Activated T-helper 17 cell treated with anti-CD3 and anti-CD28 coated beads, Interleukin-2, amount 50 U/mL, for 72 hours (primary cell): ENCODE data around the gene INTS14. TPM values are rescaled to one million over a fixed set of nuclear protein-coding genes. Genes with fewer than 3 reads are reported as not detected.

Source experiments
- ATAC-seq: fragments of 150-1000 bp; cut with Tn5 transposase; replicated peaks from 2 replicates; pipeline ENCODE4 v1.10.0; 2021; ENCODE audit warnings: mild to moderate bottlenecking, moderate library complexity
- H3K27ac Mint-ChIP-seq: one replicate; pipeline ENCODE4 v1.8.0; 2022; ENCODE audit warnings: mixed read lengths
- H3K27me3 Mint-ChIP-seq: one replicate; pipeline ENCODE4 v1.8.0; 2022; ENCODE audit warnings: mixed read lengths
- H3K36me3 Mint-ChIP-seq: one replicate; pipeline ENCODE4 v1.8.0; 2022; ENCODE audit warnings: low read depth, mild to moderate bottlenecking, mixed read lengths
- H3K4me1 Mint-ChIP-seq: one replicate; pipeline ENCODE4 v1.8.0; 2022; ENCODE audit warnings: mixed read lengths
- H3K4me3 Mint-ChIP-seq: one replicate; pipeline ENCODE4 v1.8.0; 2022; ENCODE audit warnings: mild to moderate bottlenecking, mixed read lengths
- H3K9me3 Mint-ChIP-seq: one replicate; pipeline ENCODE4 v1.8.0; 2022; ENCODE audit warnings: mixed read lengths
- total RNA-seq, 2 donors: library from RNA; stranded (reverse); gene quantifications; one replicate each; pipeline ENCODE4 v1.2.3, GENCODE V29; 2022

The INTS14 gene
- total RNA-seq, result 10 to 100 TPM; 40.0 to 77.6 TPM

DNA sequence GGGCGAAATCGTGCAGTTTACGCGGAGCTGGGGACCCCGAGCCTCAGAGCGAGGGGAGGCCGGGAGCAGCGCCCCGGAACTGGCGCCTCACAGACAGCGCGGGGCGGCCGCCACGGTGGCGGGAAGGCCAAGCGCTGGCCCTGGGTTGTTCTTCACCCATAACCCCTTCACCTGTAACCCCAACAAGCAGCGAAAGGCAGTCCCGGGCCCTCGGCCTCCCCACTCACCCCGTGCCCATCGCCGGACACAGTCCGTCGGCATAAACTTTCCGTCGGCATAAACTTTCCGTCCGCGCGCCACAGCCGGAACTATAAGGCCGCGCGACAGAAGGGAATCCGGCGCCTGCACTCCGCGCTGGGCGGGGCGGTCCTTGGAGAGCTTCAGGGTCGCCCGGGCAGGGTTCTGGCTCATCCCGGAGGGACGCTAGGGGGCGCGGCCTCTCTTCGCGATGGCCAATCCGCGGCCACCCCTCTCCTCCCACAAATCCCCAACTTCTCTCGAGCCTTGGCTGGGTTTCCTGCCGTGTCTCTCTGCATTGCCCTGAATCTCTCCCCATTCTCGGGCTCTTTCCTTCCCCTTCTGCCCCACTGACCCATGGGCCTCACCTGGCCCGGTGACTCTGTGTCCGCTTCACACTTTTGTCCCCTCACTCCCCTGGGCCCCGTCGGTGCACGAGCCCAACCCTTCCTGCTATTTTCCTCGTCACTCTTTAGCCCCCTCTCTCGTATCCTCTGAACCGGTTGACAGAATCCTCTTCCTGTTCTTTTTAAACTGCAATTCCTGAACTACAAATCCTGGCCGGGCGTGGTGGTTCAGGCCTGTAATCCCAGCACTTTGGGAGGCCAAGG lies at the start of gene INTS14:
INTS14 (minus strand) TSS at position 261 of the 848 bp plus-strand sequence. CDS start 3,751 bp downstream, outside the sequence.
- peak; percentile 99 for ATAC-seq
- Mint-ChIP-seq H3K27ac (peak within 1 kb of the TSS; percentile 98), H3K4me1 (peaks cover 13% of the 10 kb centered on the region), H3K4me3 (peak within 1 kb of the TSS; percentile 97), H3K9me3 (no peaks in the 10 kb centered on the region), H3K27me3 (no peaks in the 10 kb centered on the region), H3K36me3 (peaks cover 13% of the 10 kb centered on the region)

DNA sequence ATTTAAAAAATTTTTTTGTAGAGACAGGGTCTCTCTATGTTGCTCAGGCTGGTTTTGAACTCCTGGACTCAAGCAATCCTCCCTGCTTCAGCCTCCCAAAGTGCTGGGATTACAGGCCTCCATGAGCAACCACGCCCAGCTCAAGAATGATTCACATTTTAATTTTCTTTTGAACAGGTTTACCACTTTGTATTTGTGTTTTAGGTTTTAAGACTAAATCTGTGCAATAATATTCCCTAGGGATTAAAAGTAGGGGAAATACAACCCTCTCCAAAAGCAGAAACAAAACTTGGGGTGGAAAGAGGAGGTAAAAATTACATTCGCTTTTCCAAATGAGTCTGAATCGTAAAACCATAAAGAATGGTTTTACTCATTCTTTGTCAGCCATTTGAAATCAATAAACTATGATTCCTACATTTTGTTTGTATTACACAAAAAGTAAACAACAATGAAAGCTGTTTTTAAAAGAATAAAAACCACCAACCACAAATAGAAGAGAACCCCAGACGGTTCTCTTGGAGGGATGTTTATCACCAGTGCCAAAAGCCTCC lies 48.6 kb upstream of the INTS14 start:
- H3K36me3 Mint-ChIP-seq, result peaks cover 93% of the 10 kb centered on the region
- no peaks in the 10 kb centered on the region for H3K9me3 Mint-ChIP-seq
- H3K4me3 Mint-ChIP-seq, result no peak overlapping the region
- H3K4me1 Mint-ChIP-seq, result no peaks in the 10 kb centered on the region
- H3K27me3 Mint-ChIP-seq, result no peaks in the 10 kb centered on the region
- no peak for ATAC-seq
- H3K27ac Mint-ChIP-seq, result no peak overlapping the region

DNA sequence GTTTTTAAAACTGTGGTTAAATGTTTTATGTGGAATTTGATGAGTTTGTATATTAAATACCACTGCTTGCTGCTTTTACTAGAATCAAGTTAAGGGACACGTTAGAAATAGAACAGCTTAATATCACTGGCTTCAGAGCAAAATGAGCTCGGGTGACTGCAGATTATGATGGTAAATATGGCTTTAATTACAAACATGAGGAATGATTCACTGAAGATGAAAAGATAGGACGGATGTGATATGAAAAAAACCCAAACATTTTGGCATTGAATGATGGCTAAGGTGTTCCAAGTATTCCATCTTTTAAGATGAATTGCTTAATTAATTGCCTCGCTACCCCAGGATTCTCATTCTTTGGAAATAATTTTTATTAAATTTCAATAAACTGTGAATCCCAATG lies 44.5 kb upstream of the INTS14 start:
- H3K27me3 Mint-ChIP-seq, result no peaks in the 10 kb centered on the region
- H3K27ac Mint-ChIP-seq, result no peak overlapping the region
- peaks cover 2% of the 10 kb centered on the region for H3K4me1 Mint-ChIP-seq
- ATAC-seq, result no peak
- H3K36me3 Mint-ChIP-seq, result peaks cover 86% of the 10 kb centered on the region
- H3K4me3 Mint-ChIP-seq, result no peak overlapping the region
- H3K9me3 Mint-ChIP-seq, result no peaks in the 10 kb centered on the region

DNA sequence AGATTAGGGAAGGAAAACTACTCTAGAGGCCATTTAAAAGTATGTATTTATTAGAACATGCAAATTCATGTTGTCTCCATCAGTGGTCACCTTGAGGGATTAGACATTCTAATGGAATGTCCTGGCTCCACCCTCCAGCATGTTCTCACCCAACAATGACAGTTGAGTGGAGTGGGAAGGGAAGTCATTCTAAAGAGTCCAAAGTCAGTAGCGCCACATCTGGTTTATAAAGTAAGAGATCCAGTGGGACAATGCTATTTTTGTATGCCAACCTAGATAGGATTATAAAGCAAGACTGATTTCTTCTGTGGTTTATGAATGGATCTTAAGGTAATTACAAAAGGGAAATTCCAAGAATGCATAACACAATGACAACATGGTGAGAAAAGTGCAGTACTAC lies 44.1 kb upstream of the INTS14 start:
- Mint-ChIP-seq H3K27me3 (no peaks in the 10 kb centered on the region), H3K4me1 (peaks cover 6% of the 10 kb centered on the region), H3K27ac (no peak overlapping the region), H3K4me3 (no peak overlapping the region), H3K36me3 (peaks cover 82% of the 10 kb centered on the region), H3K9me3 (no peaks in the 10 kb centered on the region)
- no peak for ATAC-seq

DNA sequence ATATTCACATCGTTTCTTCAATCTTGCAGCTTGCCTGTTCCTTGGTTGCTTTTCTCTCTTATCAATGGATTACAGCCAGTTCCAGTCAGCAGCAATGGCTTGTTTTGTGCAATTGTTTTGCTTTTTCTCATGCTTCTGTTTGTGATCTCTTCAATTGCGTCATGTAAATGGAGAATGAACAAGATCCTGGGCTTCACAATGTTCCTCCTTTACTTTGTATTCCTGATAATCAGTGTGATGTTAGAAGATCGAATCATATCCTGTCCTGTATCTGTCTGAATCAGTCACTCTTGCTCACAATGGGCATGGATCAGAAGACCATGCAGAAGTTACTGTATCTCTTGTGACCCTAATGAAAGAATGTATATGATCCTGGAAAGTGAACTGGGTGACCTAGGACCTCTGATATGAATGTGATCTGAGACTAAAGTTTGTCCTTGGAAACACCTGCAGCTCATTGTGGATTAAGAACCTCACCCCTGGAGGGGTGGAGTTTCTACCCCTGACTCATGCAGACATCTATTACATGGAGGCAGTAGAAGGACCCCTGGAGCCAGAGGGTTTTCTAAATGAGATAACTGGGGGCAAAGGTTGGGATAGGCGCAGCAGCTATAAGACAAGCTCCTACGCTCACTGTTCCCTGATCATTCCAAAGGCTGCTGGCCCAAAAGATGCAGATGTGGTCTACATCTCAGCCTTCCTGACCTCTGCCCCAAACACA lies 43.0 kb upstream of the INTS14 start:
- Mint-ChIP-seq H3K4me3 (no peak overlapping the region), H3K9me3 (no peaks in the 10 kb centered on the region), H3K36me3 (peaks cover 72% of the 10 kb centered on the region), H3K4me1 (peaks cover 6% of the 10 kb centered on the region), H3K27ac (peak overlapping the region; percentile 15), H3K27me3 (no peaks in the 10 kb centered on the region)
- ATAC-seq, result no peak

DNA sequence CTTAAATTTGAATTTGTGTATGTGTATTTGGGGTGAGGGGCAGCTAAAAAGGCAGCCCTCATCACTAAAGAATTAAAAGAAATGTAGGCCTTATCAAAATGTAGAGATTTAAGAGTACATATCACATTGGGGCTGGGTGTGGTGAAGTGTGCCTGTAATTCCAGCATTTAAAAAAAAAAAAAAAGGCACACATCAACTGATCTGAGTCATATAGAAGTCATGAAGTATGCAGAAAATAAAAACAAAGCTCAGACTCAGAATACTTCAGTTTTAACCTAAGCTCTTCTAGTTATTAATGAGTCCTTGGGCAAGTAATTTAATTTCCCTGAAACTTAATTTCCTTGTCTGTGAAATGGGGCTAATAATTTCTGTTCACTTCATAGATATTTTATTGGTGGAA lies 42.4 kb upstream of the INTS14 start:
- no peaks in the 10 kb centered on the region for H3K27me3 Mint-ChIP-seq
- peak overlapping the region; percentile 15 for H3K27ac Mint-ChIP-seq
- no peaks in the 10 kb centered on the region for H3K9me3 Mint-ChIP-seq
- ATAC-seq, result no peak
- peaks cover 65% of the 10 kb centered on the region for H3K36me3 Mint-ChIP-seq
- no peak overlapping the region for H3K4me3 Mint-ChIP-seq
- peaks cover 6% of the 10 kb centered on the region for H3K4me1 Mint-ChIP-seq

DNA sequence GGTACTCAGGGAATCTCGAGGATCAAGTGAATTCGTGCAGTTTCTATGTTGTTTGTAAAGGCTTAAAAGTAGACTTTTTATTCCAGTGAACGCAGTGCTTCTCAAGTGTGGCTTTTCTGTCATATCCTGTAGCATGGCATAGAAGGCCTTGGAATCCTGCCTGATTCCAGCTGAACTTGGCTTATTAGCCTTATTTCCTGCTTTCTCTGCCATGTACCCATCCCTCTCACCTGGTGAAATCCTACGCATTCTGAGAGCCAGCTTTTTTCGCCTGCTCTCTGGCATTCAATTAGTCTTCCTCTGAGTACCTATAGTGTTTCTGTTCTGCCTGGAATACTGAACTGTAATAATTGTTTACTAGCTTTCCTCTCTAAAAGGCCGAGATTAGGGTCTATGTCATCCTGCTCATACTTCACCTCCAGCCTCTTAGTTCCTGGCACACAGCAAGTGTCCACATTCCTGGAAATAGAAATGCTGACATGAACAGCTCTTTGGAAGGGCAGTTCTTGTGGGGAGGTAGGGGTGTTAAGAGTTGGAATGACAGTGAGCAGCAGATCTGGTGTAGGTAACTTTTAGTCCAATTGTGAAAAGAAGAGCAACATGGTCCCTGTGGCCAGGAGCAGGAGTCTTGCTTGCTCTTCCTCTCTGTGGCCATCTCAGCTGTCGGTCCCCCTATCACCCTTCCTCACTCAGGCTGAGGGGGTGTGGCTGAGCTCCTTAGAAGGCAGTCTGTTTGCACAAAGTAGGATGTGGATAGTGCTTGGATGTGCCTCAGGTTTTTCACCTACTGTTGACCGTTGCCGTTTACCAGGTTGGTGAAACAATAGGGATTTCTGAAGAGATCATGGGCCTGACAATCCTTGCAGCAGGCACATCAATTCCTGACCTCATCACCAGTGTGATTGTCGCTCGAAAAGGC lies 41.2 kb upstream of the INTS14 start:
- no peaks in the 10 kb centered on the region for H3K27me3 Mint-ChIP-seq
- peaks cover 53% of the 10 kb centered on the region for H3K36me3 Mint-ChIP-seq
- no peak overlapping the region for H3K4me3 Mint-ChIP-seq
- H3K27ac Mint-ChIP-seq, result peak overlapping the region; percentile 34
- peaks cover 6% of the 10 kb centered on the region for H3K4me1 Mint-ChIP-seq
- ATAC-seq, result no peak
- H3K9me3 Mint-ChIP-seq, result no peaks in the 10 kb centered on the region

DNA sequence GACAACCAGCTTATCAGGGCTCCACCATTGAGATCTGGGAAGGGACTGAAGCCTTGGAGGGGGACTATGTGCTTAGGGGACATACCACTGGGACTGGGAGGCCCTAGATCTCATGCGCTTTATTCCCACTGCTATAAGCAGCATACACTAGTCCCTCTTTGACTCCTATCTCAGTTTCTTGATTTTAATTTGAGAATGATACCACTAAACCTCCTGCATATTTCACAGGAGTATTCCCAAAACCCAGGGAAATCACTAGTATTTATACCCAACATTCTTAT lies 40.1 kb upstream of the INTS14 start:
- no peaks in the 10 kb centered on the region for H3K27me3 Mint-ChIP-seq
- no peaks in the 10 kb centered on the region for H3K9me3 Mint-ChIP-seq
- peaks cover 6% of the 10 kb centered on the region for H3K4me1 Mint-ChIP-seq
- no peak for ATAC-seq
- H3K4me3 Mint-ChIP-seq, result no peak overlapping the region
- no peak overlapping the region for H3K27ac Mint-ChIP-seq
- peaks cover 42% of the 10 kb centered on the region for H3K36me3 Mint-ChIP-seq

DNA sequence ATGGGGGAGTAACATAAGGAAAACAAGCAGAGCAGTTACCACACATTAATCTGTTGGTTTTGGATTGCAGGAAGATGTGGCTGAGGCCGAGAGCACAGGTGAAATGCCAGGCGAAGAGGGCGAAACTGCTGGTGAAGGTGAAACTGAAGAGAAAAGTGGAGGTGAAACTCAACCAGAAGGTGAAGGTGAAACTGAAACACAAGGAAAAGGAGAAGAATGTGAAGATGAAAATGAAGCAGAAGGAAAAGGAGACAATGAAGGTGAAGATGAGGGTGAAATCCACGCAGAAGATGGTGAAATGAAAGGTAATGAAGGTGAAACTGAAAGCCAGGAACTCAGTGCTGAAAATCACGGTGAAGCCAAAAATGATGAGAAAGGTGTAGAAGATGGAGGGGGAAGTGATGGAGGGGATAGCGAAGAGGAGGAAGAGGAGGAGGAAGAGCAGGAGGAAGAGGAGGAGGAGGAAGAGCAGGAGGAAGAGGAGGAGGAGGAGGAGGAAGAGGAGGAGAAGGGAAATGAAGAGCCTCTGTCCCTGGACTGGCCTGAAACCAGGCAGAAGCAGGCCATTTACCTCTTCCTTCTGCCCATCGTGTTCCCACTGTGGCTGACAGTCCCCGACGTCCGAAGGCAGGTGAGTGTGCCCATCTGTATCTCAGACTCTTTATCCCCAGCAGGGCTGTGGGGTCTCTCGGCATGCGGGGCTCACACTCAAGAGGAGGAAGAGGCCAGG lies 39.5 kb upstream of the INTS14 start:
- H3K4me1 Mint-ChIP-seq, result peaks cover 6% of the 10 kb centered on the region
- no peaks in the 10 kb centered on the region for H3K27me3 Mint-ChIP-seq
- ATAC-seq, result no peak
- peak overlapping the region; percentile 54 for H3K27ac Mint-ChIP-seq
- H3K36me3 Mint-ChIP-seq, result peaks cover 37% of the 10 kb centered on the region
- no peaks in the 10 kb centered on the region for H3K9me3 Mint-ChIP-seq
- H3K4me3 Mint-ChIP-seq, result peak overlapping the region; percentile 13

DNA sequence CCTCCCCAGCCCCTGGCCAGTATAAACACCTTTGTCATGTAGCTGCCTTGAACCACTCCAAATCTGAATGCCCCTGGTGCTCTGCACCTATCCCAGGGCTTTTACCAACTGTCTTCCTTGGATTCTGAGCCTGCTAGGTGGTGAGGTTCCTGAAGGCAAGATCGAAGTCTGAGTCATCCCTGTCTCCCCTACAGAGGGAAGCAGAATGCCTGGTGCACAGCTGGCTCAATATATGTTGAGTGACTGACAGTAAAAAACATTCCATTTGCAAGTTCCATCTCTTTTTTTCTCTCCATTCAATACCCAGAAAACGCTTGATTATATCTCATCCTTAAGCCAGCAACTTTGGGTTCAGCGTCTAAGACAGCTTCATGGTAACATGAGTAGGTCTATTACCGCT lies 35.6 kb upstream of the INTS14 start:
- Mint-ChIP-seq H3K27me3 (no peaks in the 10 kb centered on the region), H3K4me3 (no peak overlapping the region), H3K9me3 (no peaks in the 10 kb centered on the region), H3K4me1 (peaks cover 6% of the 10 kb centered on the region), H3K27ac (no peak overlapping the region), H3K36me3 (no peaks in the 10 kb centered on the region)
- ATAC-seq, result no peak

DNA sequence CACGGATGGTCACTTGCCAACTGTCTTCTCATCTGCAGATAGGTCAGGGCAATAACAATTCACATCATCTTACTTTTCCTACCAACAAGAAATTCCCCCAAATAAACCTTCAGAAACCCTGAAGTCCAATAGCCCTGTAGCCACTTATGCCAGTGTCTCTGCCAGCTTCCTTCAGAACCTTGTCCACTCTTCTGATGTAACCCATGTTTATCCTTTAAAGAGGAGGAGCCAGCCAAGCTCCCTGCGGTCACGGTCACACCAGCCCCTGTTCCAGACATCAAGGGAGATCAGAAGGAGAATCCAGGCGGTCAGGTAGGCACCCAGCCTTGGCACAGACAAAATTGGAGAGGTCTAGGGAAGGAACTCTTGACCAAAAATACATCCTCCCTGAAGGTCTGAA lies 34.5 kb upstream of the INTS14 start:
- Mint-ChIP-seq H3K9me3 (no peaks in the 10 kb centered on the region), H3K36me3 (no peaks in the 10 kb centered on the region), H3K27me3 (no peaks in the 10 kb centered on the region), H3K4me3 (no peak overlapping the region), H3K27ac (peak overlapping the region; percentile 15), H3K4me1 (peaks cover 3% of the 10 kb centered on the region)
- no peak for ATAC-seq

DNA sequence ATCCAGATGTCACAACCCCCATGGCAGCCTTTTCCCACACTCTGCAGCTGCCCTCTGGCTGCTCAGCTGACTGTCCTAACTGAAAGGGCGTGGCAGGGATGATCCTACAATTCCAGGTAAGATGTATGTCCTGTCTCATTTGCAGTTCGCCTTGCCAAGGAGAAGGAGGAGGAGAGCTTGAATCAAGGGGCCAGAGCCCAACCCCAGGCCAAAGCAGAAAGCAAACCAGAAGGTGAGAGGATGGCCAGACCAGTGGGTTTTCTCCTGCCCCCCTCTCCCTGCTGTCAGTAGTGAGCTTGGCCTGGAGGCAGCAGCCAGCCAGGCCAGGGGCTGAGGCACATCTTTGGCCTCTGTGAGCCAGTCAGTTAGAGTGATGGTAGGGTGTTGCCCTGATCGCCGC lies 33.4 kb upstream of the INTS14 start:
- Mint-ChIP-seq H3K4me3 (no peak overlapping the region), H3K9me3 (no peaks in the 10 kb centered on the region), H3K27me3 (no peaks in the 10 kb centered on the region), H3K36me3 (no peaks in the 10 kb centered on the region), H3K27ac (no peak overlapping the region), H3K4me1 (no peaks in the 10 kb centered on the region)
- no peak for ATAC-seq

DNA sequence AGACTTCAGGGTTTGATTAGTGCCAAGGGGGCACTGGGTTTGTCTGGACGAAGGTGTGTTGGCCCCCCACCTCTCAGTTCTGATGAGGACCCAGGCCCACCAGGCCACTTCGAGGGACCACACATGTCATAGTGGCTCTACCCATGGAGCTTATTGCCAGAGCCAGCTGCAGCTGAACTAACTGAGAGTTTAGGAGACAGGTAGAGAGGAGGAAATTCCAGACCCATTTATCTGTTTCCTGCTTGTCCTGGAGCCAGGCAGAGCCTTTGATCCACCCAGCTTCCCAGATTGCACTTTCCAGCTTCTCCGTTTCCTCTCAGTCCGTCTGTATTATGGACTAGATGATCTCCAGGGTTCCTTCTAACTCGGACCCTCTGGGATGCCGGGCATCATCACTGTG lies 31.7 kb upstream of the INTS14 start:
- H3K4me1 Mint-ChIP-seq, result peaks cover 6% of the 10 kb centered on the region
- no peaks in the 10 kb centered on the region for H3K36me3 Mint-ChIP-seq
- H3K27me3 Mint-ChIP-seq, result no peaks in the 10 kb centered on the region
- ATAC-seq, result no peak
- no peak overlapping the region for H3K27ac Mint-ChIP-seq
- no peak overlapping the region for H3K4me3 Mint-ChIP-seq
- no peaks in the 10 kb centered on the region for H3K9me3 Mint-ChIP-seq
